Choroid plexus epithelial cell (primary cell): ENCODE measurements around the gene RXRA.
A peak's percentile ranks its signal among the peaks of the same experiment; 100 is the strongest.

Experiments used
- DNase-seq: peaks from one replicate; pipeline ENCODE4 v3.0.0-alpha.2; 2010; ENCODE audit warnings: low read depth
- H3K4me3 ChIP-seq: 2 replicates; pipeline ENCODE4 v1.5.1; 2011; ENCODE audit warnings: low read depth, mild to moderate bottlenecking, control low read depth, low read length, moderate library complexity
- TF ChIP-seq, protein P1 (sequence below): conservative IDR thresholded peaks from 2 replicates; pipeline ENCODE4 v1.5.1; 2011; ENCODE audit warnings: low read depth, mild to moderate bottlenecking, control low read depth, inconsistent platforms, low read length, moderate library complexity

The RXRA gene

DNA sequence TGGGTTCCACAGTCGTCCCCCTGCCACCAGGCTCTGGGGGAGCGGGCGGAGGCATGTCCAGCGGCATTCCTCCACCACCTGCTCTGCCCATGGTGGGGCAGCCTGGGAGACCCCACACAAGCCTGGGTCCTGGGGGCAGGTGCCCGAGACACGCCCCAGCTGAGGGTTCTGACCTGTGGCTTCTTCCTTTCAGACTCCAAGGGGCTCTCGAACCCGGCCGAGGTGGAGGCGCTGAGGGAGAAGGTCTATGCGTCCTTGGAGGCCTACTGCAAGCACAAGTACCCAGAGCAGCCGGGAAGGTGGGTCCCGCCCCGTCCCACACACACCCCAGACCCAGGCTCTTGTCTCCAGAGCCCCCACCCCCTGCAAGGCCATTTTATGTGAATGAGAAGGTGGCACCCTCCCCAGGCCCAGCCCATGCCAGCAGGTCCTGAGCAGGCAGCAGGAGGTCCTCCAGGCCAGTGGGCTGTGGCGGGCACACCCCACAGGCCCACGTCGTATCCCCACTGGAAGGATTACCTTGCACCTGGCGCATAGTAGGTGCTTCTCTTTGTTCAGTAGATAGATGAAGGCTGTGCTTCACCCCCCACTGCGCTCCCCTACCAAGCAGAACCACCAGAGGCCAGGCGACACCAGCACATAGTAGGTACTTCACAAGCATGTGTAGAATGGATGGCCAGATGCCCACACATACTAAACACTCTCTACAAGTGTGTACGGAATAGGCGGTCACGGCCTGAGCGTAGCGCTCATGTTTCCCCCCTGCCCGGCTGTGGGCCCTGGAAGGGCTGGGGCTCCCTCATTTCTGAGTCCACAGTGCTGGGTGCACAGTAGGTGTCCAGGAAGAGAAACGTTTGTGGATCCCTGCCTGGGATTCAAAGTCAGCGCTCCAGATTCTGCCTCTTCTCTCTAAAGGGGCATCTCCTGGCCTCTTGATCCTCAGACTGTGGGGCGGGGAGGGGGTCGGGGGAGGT lies 107.9 kb downstream of the RXRA start:
- no peak overlapping the region for H3K4me3 ChIP-seq
- peak; percentile 71 for DNase-seq
- TF ChIP-seq, protein P1, sequence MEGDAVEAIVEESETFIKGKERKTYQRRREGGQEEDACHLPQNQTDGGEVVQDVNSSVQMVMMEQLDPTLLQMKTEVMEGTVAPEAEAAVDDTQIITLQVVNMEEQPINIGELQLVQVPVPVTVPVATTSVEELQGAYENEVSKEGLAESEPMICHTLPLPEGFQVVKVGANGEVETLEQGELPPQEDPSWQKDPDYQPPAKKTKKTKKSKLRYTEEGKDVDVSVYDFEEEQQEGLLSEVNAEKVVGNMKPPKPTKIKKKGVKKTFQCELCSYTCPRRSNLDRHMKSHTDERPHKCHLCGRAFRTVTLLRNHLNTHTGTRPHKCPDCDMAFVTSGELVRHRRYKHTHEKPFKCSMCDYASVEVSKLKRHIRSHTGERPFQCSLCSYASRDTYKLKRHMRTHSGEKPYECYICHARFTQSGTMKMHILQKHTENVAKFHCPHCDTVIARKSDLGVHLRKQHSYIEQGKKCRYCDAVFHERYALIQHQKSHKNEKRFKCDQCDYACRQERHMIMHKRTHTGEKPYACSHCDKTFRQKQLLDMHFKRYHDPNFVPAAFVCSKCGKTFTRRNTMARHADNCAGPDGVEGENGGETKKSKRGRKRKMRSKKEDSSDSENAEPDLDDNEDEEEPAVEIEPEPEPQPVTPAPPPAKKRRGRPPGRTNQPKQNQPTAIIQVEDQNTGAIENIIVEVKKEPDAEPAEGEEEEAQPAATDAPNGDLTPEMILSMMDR: no peak

DNA sequence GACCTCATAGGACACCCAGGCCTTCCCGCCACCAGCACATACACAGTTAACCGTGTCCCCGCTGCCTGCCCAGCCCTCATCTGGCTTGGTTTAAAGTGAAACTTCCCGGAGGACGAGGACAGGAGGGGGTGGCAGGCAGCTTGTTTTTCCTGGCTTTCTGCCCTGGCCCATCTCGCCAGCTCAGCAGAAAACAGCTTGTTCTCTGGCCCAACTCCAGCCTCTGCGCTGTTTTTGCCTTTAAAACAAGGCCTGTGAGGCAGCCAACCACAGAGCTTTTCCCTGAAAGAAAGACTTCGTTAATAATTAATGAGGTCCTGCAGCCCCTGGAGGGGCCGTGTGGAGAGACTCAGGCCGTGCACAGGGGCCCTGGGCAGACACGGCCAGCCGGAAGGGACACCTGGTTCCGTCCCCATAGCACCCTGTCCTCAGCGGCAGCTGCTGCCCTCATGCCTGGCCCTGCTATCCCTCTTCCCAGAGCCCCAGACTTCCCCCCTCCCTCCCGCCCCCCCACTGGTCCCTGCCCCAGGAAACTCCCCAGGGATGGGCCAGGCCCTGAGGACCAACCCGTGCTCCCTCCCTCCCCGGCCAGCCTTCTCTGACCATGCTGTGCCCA lies 108.7 kb downstream of the RXRA start:
- DNase-seq: peak; percentile 98
- no peak overlapping the region for H3K4me3 ChIP-seq
- TF ChIP-seq, protein P1: no peak

DNA sequence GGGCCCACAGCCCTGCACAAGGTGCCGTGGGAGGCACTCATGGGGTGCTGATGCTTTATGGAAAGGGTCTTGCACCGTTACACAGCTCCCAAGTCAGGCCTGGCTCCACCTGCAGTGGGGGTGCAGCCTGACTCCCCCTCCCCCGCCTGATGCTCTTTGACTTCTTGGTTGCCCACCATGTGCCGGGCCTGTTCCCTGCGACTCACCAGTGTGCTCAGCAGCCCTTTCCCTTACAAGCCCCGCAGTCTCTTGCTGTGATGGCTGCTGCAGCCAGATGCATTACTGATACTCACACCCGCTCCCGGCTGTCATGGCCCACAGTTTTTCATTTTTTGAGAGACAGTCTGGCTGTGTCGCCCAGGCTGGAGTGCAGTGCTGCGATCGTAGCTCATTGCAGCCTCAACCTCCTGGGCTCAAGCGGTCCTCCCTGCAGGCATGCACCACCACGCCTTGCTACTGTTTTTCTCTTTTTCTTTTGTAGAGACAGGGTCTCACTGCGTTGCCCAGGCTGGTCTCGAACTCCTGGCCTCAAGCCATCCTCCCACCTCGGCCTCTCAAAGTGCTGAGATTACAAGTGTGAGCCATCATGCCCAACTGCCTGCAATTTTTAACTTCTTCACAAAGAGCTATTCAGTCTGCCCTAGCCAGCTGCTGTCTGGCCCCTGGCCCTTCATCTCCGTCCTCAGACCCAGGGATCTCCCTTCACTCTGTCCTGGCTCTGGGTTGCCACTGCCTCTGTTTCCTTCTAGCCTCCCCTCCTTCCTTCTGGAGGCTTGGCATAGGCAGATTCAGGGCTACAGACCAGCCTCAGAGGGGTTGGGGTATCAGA lies 109.5 kb downstream of the RXRA start:
- TF ChIP-seq, protein P1: no peak
- DNase-seq: peak; percentile 20
- H3K4me3 ChIP-seq: no peak overlapping the region

DNA sequence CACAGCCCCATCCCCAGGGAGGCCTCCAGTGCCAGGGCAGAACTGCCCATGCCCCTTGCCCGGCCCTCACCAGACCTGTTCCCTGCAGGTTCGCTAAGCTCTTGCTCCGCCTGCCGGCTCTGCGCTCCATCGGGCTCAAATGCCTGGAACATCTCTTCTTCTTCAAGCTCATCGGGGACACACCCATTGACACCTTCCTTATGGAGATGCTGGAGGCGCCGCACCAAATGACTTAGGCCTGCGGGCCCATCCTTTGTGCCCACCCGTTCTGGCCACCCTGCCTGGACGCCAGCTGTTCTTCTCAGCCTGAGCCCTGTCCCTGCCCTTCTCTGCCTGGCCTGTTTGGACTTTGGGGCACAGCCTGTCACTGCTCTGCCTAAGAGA lies 110.1 kb downstream of the RXRA start:
- TF ChIP-seq, protein P1: no peak
- no peak for DNase-seq
- H3K4me3 ChIP-seq: no peak overlapping the region

DNA sequence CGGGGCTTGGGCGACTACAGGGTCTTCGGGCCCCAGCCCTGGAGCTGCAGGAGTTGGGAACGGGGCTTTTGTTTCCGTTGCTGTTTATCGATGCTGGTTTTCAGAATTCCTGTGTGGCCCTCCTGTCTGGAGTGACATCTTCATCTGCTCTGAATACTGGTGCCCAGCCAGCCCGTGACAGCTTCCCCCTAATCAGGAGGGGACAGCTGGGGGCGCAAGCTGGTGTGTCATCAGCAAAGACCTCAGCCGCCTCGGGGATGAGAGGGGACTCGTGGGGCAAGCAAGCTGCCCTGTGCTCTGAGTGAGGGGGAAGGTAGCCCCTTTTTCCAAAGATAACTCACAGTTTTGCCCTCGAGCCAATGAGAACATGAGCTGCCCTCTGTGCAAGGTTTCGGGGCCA lies 110.7 kb downstream of the RXRA start:
- H3K4me3 ChIP-seq: no peak overlapping the region
- TF ChIP-seq, protein P1: no peak
- DNase-seq: no peak

DNA sequence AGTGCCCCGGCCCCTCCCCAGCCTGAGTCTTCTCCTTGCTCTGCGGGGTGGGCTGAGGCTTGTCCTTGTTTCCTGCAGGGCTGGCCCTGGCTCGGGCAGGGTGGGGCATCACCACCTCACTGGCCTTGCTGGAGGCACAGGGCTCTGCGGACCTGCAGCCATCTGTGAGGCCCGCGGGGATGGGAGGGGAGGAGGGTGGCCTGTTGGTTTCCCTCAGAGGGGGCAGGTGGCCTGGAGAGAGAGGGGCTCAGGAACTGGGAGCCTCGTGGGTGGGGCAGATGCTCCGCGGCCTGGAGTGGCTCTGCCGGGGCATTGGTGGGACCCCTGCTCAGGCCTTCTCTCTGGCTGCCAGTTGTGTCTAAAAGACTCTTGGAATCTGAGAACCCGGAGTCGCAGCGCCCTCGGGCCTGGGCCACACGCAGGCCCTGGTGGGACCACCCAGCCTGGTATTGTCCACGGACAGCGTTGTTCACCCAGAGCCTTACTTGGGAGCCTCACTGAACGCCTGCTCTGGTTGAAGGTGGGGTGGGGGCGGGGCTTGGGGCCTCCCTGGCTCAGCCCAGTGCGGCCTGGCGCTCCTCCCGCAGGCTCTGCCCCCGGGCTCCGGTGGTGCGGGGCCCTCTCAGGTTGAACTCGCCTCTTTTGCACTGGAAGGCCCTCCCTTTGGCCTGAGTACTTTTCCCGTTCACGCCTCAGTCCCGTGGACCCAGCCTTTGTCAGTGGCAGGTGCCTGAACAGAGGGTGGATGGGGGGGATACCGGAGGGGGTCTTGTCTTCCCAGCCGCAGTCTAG lies 111.3 kb downstream of the RXRA start:
- H3K4me3 ChIP-seq: no peak overlapping the region
- no peak for DNase-seq
- TF ChIP-seq, protein P1: no peak
